K562 (cell line): Measurements from ENCODE around the gene SYTL2. TPM values are rescaled to one million over a fixed set of nuclear protein-coding genes. Genes with fewer than 3 reads are reported as not detected.
A peak's percentile ranks its signal among the peaks of the same experiment; 100 is the strongest.

Experiments
- ELF4 ChIP-seq: fragments of 450-650 bp; formaldehyde crosslinking; IDR thresholded peaks from 2 replicates; pipeline ENCODE4 v1.4.0; 2022; ENCODE audit warnings: missing genetic modification characterization
- GMEB1 ChIP-seq: fragments of 250-450 bp; sonication (Bioruptor Pico); IDR thresholded peaks from 2 replicates; pipeline ENCODE4 v1.4.0; 2020; ENCODE audit warnings: mild to moderate bottlenecking
- HDAC8 ChIP-seq: fragments of 450-650 bp; IDR thresholded peaks from 2 replicates; pipeline ENCODE4 v1.6.1; 2016; ENCODE audit warnings: mild to moderate bottlenecking, missing genetic modification characterization, moderate library complexity, missing compliant biosample characterization
- HNRNPLL ChIP-seq: fragments of 200-400 bp; formaldehyde crosslinking; IDR thresholded peaks from 2 replicates; pipeline ENCODE4 v1.6.1; 2017; ENCODE audit warnings: low read length, low read depth, mild to moderate bottlenecking; ENCODE audit not compliant: poor library complexity, severe bottlenecking
- MAZ ChIP-seq, 2 experiments: fragments of 450-650 bp in 1 of 2; sonication (generic) in 1 of 2; formaldehyde crosslinking; IDR thresholded peaks in 1 of 2; conservative IDR thresholded peaks in 1 of 2; 2 replicates each; pipeline versions ENCODE4 v1.4.0 to v1.5.0; 2020; ENCODE audit warnings: mild to moderate bottlenecking in 1 of 2, missing genetic modification reagents in 1 of 2
- MNT ChIP-seq, 2 experiments: fragments of 450-650 bp; conservative IDR thresholded peaks; 2 replicates each; pipeline ENCODE4 v1.6.1; 2017; ENCODE audit warnings: mild to moderate bottlenecking in 2 of 2, moderate library complexity in 2 of 2
- MTA1 ChIP-seq: fragments of 450-650 bp; IDR thresholded peaks from 2 replicates; pipeline ENCODE4 v1.6.1; 2017; ENCODE audit warnings: borderline replicate concordance
- MTA3 ChIP-seq: fragments of 450-650 bp; formaldehyde crosslinking; IDR thresholded peaks from 2 replicates; pipeline ENCODE4 v1.6.1; 2017; ENCODE audit warnings: mild to moderate bottlenecking, borderline replicate concordance
- NCOA6 ChIP-seq: fragments of 450-650 bp; IDR thresholded peaks from 2 replicates; pipeline ENCODE4 v1.6.1; 2017; ENCODE audit warnings: mild to moderate bottlenecking
- RBM22 ChIP-seq: fragments of 200-400 bp; formaldehyde crosslinking; IDR thresholded peaks from 2 replicates; pipeline ENCODE4 v1.6.1; 2018; ENCODE audit warnings: low read length, low read depth; ENCODE audit not compliant: poor library complexity, severe bottlenecking
- SIN3B ChIP-seq: fragments of 450-650 bp; IDR thresholded peaks from 2 replicates; pipeline ENCODE4 v1.6.1; 2017; ENCODE audit warnings: low read depth, mild to moderate bottlenecking, moderate library complexity
- TOE1 ChIP-seq, 2 experiments: fragments of 450-650 bp in 1 of 2; sonication (generic) in 1 of 2; formaldehyde crosslinking in 1 of 2; IDR thresholded peaks; 2 replicates each; pipeline versions ENCODE4 v1.7.1 to v1.8.0; 2016 to 2022; ENCODE audit warnings: borderline replicate concordance in 2 of 2, mild to moderate bottlenecking in 2 of 2, antibody characterized with exemption in 1 of 2, inconsistent platforms in 1 of 2, low read depth in 1 of 2, missing genetic modification reagents in 1 of 2, moderate library complexity in 1 of 2
- UBTF ChIP-seq, 2 experiments: IDR thresholded peaks; 2 replicates each; pipeline ENCODE4 v1.6.1; 2012; ENCODE audit warnings: improper control_type of control experiment in 2 of 2, low read depth in 2 of 2, low read length in 2 of 2, borderline replicate concordance in 1 of 2
- USF1 ChIP-seq: sonication (generic); formaldehyde crosslinking; IDR thresholded peaks from 2 replicates; pipeline ENCODE4 v1.9.0; 2022; ENCODE audit warnings: mild to moderate bottlenecking, missing genetic modification reagents
- YY1 ChIP-seq, 3 experiments: IDR thresholded peaks; 2 replicates each; pipeline ENCODE4 v1.6.1; 2011; ENCODE audit warnings: low read length in 2 of 3, mild to moderate bottlenecking in 2 of 3, moderate library complexity in 2 of 3, borderline replicate concordance in 1 of 3, control low read depth in 1 of 3, low read depth in 1 of 3; ENCODE audit not compliant: insufficient read depth in 3 of 3, insufficient replicate concordance in 2 of 3, control insufficient read depth in 1 of 3, insufficient read length in 1 of 3; ENCODE audit errors: extremely low read depth in 1 of 3
- ZBED1 ChIP-seq: IDR thresholded peaks from 2 replicates; pipeline ENCODE4 v1.6.1; 2014
- ZBTB8A ChIP-seq: fragments of 450-650 bp; IDR thresholded peaks from 2 replicates; pipeline ENCODE4 v1.6.1; 2018; ENCODE audit warnings: mild to moderate bottlenecking, moderate library complexity; ENCODE audit not compliant: partially characterized antibody
- ZNF431 ChIP-seq: sonication (generic); formaldehyde crosslinking; IDR thresholded peaks from 2 replicates; pipeline ENCODE4 v1.8.0; 2022; ENCODE audit warnings: mild to moderate bottlenecking, missing genetic modification reagents
- ZNF780A ChIP-seq: fragments of 250-450 bp; sonication (Bioruptor Pico); IDR thresholded peaks from 2 replicates; pipeline ENCODE4 v1.5.0; 2021; ENCODE audit warnings: mild to moderate bottlenecking
- polyA plus RNA-seq, 8 experiments: library from polyadenylated mRNA; depleted of rRNA in 4 of 8; stranded (reverse) in 5 of 8; unstranded in 3 of 8; fragments of >200 nt; fragmentation: Nextera tagmentation in 2 of 8; fragmentation: Illumina TruSeq in 1 of 8; extraction: Ambion mirVana in 2 of 8; extraction: Trizol in 1 of 8; gene quantifications; 2 replicates each; pipeline versions ENCODE4 v1.2.1 to v1.2.3, GENCODE V29; 2011 to 2014; ENCODE audit warnings: inconsistent platforms in 1 of 8, missing spikeins in 1 of 8
- total RNA-seq, 7 experiments: library from RNA; depleted of rRNA in 6 of 7; stranded (reverse); fragments of >200 nt in 6 of 7; fragmentation: Illumina TruSeq in 2 of 7; extraction: Trizol in 2 of 7; gene quantifications; 2 replicates each; pipeline versions ENCODE4 v1.2.1 to v1.2.3, GENCODE V29; 2011 to 2021; ENCODE audit warnings: low replicate concordance in 1 of 7

SYTL2 gene
- total and polyA plus RNA-seq, 9 of the 15 experiments (the other 6 are each of a cell fraction or from before 2014, with no cell fraction given), result 0.05 to 0.57 (median 0.35) TPM

GRCh38 chr11:85647604-85648299 lies 163.2 kb downstream of the SYTL2 start, which contains the start of gene TMEM126A (continued):
- TF ChIP-seq UBTF (IDR thresholded peaks at IDR 0.05; ENCODE audit: borderline replicate concordance in 1 of 2, low read depth in 2 of 2, low read length in 2 of 2), result peak in 1 of 2 experiments; percentile 76; a peak in 1 of 4 replicates
- peak; percentile 64 for TF ChIP-seq ZNF431 (CRISPR knock-in tag)
- TF ChIP-seq USF1, result peak; percentile 58; the same call in 1 of the 2 replicates
- peak; percentile 53 to 90 for TF ChIP-seq MNT (conservative IDR thresholded peaks at IDR 0.05)
- TF ChIP-seq GMEB1, result peak; percentile 14; the same call in 1 of the 2 replicates
- no peak for TF ChIP-seq NCOA6
- peak; percentile 94 for TF ChIP-seq SIN3B
- peak; percentile 78; the same call in 1 of the 2 replicates for TF ChIP-seq TOE1 (IDR thresholded peaks at IDR 0.05; ENCODE audit: borderline replicate concordance)
- TF ChIP-seq TOE1 (CRISPR knock-in tag; IDR thresholded peaks at IDR 0.05; ENCODE audit: borderline replicate concordance, low read depth), result no peak
- no peak for TF ChIP-seq HDAC8 (tag)
- peak; percentile 78 for TF ChIP-seq RBM22
- 0 out of 2 replicates have a peak, but pooled peaks have one; percentile 55 for TF ChIP-seq MTA3
- peak; percentile 88 to 99 (median 97) for TF ChIP-seq YY1 (IDR thresholded peaks at IDR 0.05; ENCODE audit: borderline replicate concordance in 1 of 3, control insufficient read depth in 1 of 3, extremely low read depth in 1 of 3, insufficient read depth in 3 of 3, insufficient read length in 1 of 3, insufficient replicate concordance in 2 of 3, low read depth in 1 of 3, low read length in 2 of 3)
- TF ChIP-seq MAZ (CRISPR knock-in tag; conservative IDR thresholded peaks at IDR 0.05 in 1 of 2, IDR thresholded peaks at IDR 0.05 in 1 of 2), result peak; percentile 63 to 86
- no peak for TF ChIP-seq ZBTB8A
- TF ChIP-seq ELF4 (CRISPR knock-in tag), result 0 out of 2 replicates have a peak, but pooled peaks have one; percentile 53
- no peak for TF ChIP-seq ZNF780A (CRISPR knock-in tag)
- TF ChIP-seq HNRNPLL, result peak; percentile 78
- 0 out of 2 replicates have a peak, but pooled peaks have one; percentile 36 for TF ChIP-seq MTA1
- TF ChIP-seq ZBED1, result no peak
